ENCODE data around the gene TEC. TPM values are rescaled to one million over a fixed set of nuclear protein-coding genes. Genes with fewer than 3 reads are reported as not detected.

The TEC gene
- polyA plus RNA-seq, 1 of the 3 experiments (the other 2 are of a cell fraction): 0.85 TPM

- Histone ChIP-seq H3K9me2 (no peaks in the 10 kb centered on the region), H3K4me3 (ENCODE audit: low read depth in 2 of 2, low read length in 1 of 2) (no peak overlapping the region), H3K27ac (ENCODE audit: low read depth in 2 of 2, low read length in 1 of 2) (no peak overlapping the region), H3F3A (replicated peaks; ENCODE audit: insufficient read depth) (peaks cover 20% of the 10 kb centered on the region), H3K9me3 (no peaks in the 10 kb centered on the region), H4K20me1 (ENCODE audit: insufficient read depth) (no peaks in the 10 kb centered on the region), H3K36me3 (replicated peaks in 1 of 2; ENCODE audit: control insufficient read depth in 1 of 2, insufficient read depth in 2 of 2, low read length in 1 of 2) (no peaks in the 10 kb centered on the region), H3K27me3 (ENCODE audit: insufficient read depth) (no peaks in the 10 kb centered on the region), H2AFZ (ENCODE audit: low read depth) (no peak overlapping the region), H3K79me2 (ENCODE audit: insufficient read depth) (no peaks in the 10 kb centered on the region), H3K4me1 (ENCODE audit: control insufficient read depth in 1 of 2, insufficient read depth in 2 of 2, low read depth in 1 of 2, low read length in 1 of 2) (peaks cover 0 to 19% of the 10 kb centered on the region in 2 experiments; a peak in 3 of 4 replicates), H3K4me2 (no peak overlapping the region), H3K9ac (no peak overlapping the region)
- no peak for DNase-seq
- POLR2A ChIA-PET: no interaction called here
- 72% methylated on average over 2 of the region's 2 CpGs for WGBS (ENCODE audit: low lambda C conversion rate)
- CTCF ChIA-PET: interaction anchor here (2.5 kb wide), 1 partner anchor 15 kb away, joined by 10 read pairs; no protein-coding TSS in a partner anchor
- TF ChIP-seq EP300 (IDR thresholded peaks at IDR 0.05; ENCODE audit: borderline replicate concordance in 1 of 2, low read depth in 1 of 2, low read length in 1 of 2) (no peak), MEF2A (IDR thresholded peaks at IDR 0.05; ENCODE audit: borderline replicate concordance, low read depth) (no peak), MXI1 (IDR thresholded peaks at IDR 0.05; ENCODE audit: low read depth, low read length) (no peak), TEAD4 (IDR thresholded peaks at IDR 0.05; ENCODE audit: borderline replicate concordance, insufficient read depth) (no peak), ELF1 (IDR thresholded peaks at IDR 0.05) (no peak), RAD21 (IDR thresholded peaks at IDR 0.05; ENCODE audit: low read length) (no peak), FOXJ3 (CRISPR knock-in tag; IDR thresholded peaks at IDR 0.05) (no peak)
These were observed 144.8 kb downstream of the TEC start for GRCh38 chr4:48124870-48125269.

DNA sequence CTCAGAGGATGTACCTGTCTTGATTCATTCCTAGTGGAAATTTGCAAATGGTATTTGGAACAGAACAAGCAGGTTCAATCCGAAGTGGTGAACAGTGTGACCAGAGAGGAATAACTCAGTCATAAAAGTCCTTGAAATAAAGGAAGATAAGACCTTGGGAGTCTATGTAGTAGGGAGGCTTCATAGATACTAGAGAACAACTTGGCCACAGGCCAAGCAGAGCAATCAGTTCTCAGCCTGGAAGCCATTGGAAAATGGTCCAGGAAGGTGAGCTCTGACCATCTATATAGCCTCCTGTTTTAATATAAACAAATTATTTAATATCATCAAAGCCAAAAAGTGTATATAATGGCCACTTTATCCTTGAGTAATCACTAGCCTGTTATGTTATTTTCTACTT is 146.9 kb downstream of the TEC start:
- ChIA-PET POLR2A (no interaction called here), CTCF (interaction anchor here (2.5 kb wide), 1 partner anchor 13 kb away, joined by 10 read pairs; no protein-coding TSS in a partner anchor)
- Histone ChIP-seq H2AFZ (ENCODE audit: low read depth) (no peak overlapping the region), H3K79me2 (ENCODE audit: insufficient read depth) (no peaks in the 10 kb centered on the region), H3K9me3 (no peaks in the 10 kb centered on the region), H3F3A (replicated peaks; ENCODE audit: insufficient read depth) (peaks cover 10% of the 10 kb centered on the region), H4K20me1 (ENCODE audit: insufficient read depth) (no peaks in the 10 kb centered on the region), H3K4me1 (ENCODE audit: control insufficient read depth in 1 of 2, insufficient read depth in 2 of 2, low read depth in 1 of 2, low read length in 1 of 2) (peaks cover 0 to 12% of the 10 kb centered on the region in 2 experiments; a peak in 2 of 4 replicates), H3K9ac (no peak overlapping the region), H3K27ac (ENCODE audit: low read depth in 2 of 2, low read length in 1 of 2) (no peak overlapping the region), H3K36me3 (replicated peaks in 1 of 2; ENCODE audit: control insufficient read depth in 1 of 2, insufficient read depth in 2 of 2, low read length in 1 of 2) (no peaks in the 10 kb centered on the region), H3K4me2 (no peak overlapping the region), H3K9me2 (no peaks in the 10 kb centered on the region), H3K4me3 (ENCODE audit: low read depth in 2 of 2, low read length in 1 of 2) (no peak overlapping the region), H3K27me3 (ENCODE audit: insufficient read depth) (no peaks in the 10 kb centered on the region)
- DNase-seq: no peak
- TF ChIP-seq EP300 (IDR thresholded peaks at IDR 0.05; ENCODE audit: borderline replicate concordance in 1 of 2, low read depth in 1 of 2, low read length in 1 of 2): no peak
- no peak for TF ChIP-seq POLR2AphosphoS5 (IDR thresholded peaks at IDR 0.05; ENCODE audit: low read depth, low read length)
- TF ChIP-seq RXRA (IDR thresholded peaks at IDR 0.05; ENCODE audit: borderline replicate concordance, low read depth): no peak
- no peak for TF ChIP-seq NFIC (IDR thresholded peaks at IDR 0.05; ENCODE audit: borderline replicate concordance)
- WGBS (ENCODE audit: low lambda C conversion rate): 71% methylated on average over 1 of the region's 1 CpG

DNA sequence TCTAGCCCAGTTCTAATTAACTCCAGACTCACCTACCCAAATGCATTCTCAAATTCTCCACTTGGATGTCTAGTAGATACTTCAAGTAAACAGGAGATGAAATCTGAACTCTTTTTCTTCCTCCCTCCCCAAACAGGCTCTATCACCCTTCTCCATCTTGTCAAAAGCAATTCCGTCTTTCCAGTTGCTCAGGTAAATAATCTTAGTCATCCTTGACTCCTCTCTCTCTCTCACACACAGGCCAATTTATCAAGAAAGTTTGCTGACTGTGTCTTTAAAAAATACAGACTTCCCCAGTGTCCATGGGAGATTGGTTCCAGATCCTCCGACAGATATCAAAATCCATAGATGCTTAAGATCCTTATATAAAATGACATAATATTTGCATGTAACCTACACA is 148.5 kb downstream of the TEC start:
- POLR2A ChIA-PET: no interaction called here
- no peaks in the 10 kb centered on the region for H3K27me3 ChIP-seq (ENCODE audit: insufficient read depth)
- WGBS (ENCODE audit: low lambda C conversion rate): 72% methylated on average over 2 of the region's 2 CpGs

More for the DNA sequence above, 148.5 kb downstream of the TEC start:
- no peaks in the 10 kb centered on the region for H3F3A ChIP-seq (replicated peaks; ENCODE audit: insufficient read depth)
- no peaks in the 10 kb centered on the region; a peak in 1 of 4 replicates for H3K4me1 ChIP-seq (ENCODE audit: control insufficient read depth in 1 of 2, insufficient read depth in 2 of 2, low read depth in 1 of 2, low read length in 1 of 2)
- no peaks in the 10 kb centered on the region for H3K9me2 ChIP-seq
- H4K20me1 ChIP-seq (ENCODE audit: insufficient read depth): no peaks in the 10 kb centered on the region
- DNase-seq: no peak
- no peaks in the 10 kb centered on the region for H3K79me2 ChIP-seq (ENCODE audit: insufficient read depth)
- TF ChIP-seq EZH2phosphoT487 (IDR thresholded peaks at IDR 0.05; ENCODE audit: borderline replicate concordance, low read depth) (no peak), MAX (IDR thresholded peaks at IDR 0.05; ENCODE audit: low read depth) (no peak), TCF12 (IDR thresholded peaks at IDR 0.05) (peak; percentile 34), TAF1 (IDR thresholded peaks at IDR 0.05; ENCODE audit: borderline replicate concordance, low read depth, low read length) (no peak)
- TF ChIP-seq, protein P1, sequence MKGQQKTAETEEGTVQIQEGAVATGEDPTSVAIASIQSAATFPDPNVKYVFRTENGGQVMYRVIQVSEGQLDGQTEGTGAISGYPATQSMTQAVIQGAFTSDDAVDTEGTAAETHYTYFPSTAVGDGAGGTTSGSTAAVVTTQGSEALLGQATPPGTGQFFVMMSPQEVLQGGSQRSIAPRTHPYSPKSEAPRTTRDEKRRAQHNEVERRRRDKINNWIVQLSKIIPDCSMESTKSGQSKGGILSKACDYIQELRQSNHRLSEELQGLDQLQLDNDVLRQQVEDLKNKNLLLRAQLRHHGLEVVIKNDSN (IDR thresholded peaks at IDR 0.05; ENCODE audit: borderline replicate concordance, low read depth): no peak
- CTCF ChIA-PET: interaction anchor here (1.4 kb wide), 1 partner anchor 12 kb away, joined by 4 read pairs; no protein-coding TSS in a partner anchor
- H3K27ac ChIP-seq (ENCODE audit: low read depth in 2 of 2, low read length in 1 of 2): no peak overlapping the region
- no peaks in the 10 kb centered on the region for H3K36me3 ChIP-seq (replicated peaks in 1 of 2; ENCODE audit: control insufficient read depth in 1 of 2, insufficient read depth in 2 of 2, low read length in 1 of 2)
- H2AFZ ChIP-seq (ENCODE audit: low read depth): no peak overlapping the region
- H3K9me3 ChIP-seq: no peaks in the 10 kb centered on the region
- no peak overlapping the region for H3K9ac ChIP-seq
- no peak overlapping the region for H3K4me3 ChIP-seq (ENCODE audit: low read depth in 2 of 2, low read length in 1 of 2)
- no peak overlapping the region for H3K4me2 ChIP-seq

All from SK-N-SH (cell line).